Measurements from ENCODE around the gene FAM13A. TPM values are rescaled to one million over a fixed set of nuclear protein-coding genes. Genes with fewer than 3 reads are reported as not detected.
A peak's percentile ranks its signal among the peaks of the same experiment; 100 is the strongest.

FAM13A gene
- total and polyA plus RNA-seq, 12 donors = 10.1 to 61.6 (median 29.1) TPM

DNA sequence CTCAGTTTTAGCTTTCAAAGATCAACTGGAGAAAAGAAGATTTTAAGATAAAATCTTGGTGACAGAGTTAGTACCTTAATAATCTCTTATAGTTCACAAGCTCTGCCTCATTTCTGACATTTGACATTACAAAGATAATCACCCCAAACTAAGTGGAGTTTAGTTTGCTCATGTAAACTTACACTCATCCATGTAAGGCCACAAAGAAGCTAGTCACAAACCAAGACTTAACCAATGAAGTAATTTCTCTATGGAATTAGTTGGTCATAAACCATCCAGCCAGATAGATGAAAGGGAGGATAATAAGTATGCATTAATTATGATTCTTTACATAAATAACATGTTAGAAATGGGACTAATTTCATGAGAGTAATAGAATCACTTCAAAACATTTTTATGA lies 159.2 kb downstream of the FAM13A start:
- Histone ChIP-seq H3K27ac (no peak overlapping the region), H3K36me3 (replicated peaks in 1 of 2) (no peaks in the 10 kb centered on the region), H3K27me3 (no peaks in the 10 kb centered on the region), H3K4me3 (no peak overlapping the region), H3K9me3 (replicated peaks in 1 of 3) (no peaks in the 10 kb centered on the region), H3K4me1 (replicated peaks in 1 of 2) (no peaks in the 10 kb centered on the region)
- intact Hi-C loops (cut with DNase I) = no loop called here
- no peak for DNase-seq
- TF ChIP-seq POLR2A (IDR thresholded peaks at IDR 0.05) = no peak
- TF ChIP-seq, protein P1, sequence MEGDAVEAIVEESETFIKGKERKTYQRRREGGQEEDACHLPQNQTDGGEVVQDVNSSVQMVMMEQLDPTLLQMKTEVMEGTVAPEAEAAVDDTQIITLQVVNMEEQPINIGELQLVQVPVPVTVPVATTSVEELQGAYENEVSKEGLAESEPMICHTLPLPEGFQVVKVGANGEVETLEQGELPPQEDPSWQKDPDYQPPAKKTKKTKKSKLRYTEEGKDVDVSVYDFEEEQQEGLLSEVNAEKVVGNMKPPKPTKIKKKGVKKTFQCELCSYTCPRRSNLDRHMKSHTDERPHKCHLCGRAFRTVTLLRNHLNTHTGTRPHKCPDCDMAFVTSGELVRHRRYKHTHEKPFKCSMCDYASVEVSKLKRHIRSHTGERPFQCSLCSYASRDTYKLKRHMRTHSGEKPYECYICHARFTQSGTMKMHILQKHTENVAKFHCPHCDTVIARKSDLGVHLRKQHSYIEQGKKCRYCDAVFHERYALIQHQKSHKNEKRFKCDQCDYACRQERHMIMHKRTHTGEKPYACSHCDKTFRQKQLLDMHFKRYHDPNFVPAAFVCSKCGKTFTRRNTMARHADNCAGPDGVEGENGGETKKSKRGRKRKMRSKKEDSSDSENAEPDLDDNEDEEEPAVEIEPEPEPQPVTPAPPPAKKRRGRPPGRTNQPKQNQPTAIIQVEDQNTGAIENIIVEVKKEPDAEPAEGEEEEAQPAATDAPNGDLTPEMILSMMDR (IDR thresholded peaks at IDR 0.05) = no peak

GRCh38 chr4:88897180-88897579 lies 159.8 kb downstream of the FAM13A start:
- DNase-seq = peak in 5 of 7 donors; percentile 19 to 33 (median 26)
- Histone ChIP-seq H3K27me3 (no peaks in the 10 kb centered on the region), H3K9me3 (replicated peaks in 1 of 3) (no peaks in the 10 kb centered on the region), H3K4me1 (replicated peaks in 1 of 2) (no peaks in the 10 kb centered on the region), H3K36me3 (replicated peaks in 1 of 2) (no peaks in the 10 kb centered on the region), H3K4me3 (no peak overlapping the region), H3K27ac (no peak overlapping the region)
- 58 to 71% (median 62%) methylated on average over 2 of the region's 2 CpGs for WGBS, 4 donors
- TF ChIP-seq, protein P1 (IDR thresholded peaks at IDR 0.05) = no peak
- TF ChIP-seq POLR2A (IDR thresholded peaks at IDR 0.05) = no peak
- intact Hi-C loops (cut with DNase I) = no loop called here

DNA sequence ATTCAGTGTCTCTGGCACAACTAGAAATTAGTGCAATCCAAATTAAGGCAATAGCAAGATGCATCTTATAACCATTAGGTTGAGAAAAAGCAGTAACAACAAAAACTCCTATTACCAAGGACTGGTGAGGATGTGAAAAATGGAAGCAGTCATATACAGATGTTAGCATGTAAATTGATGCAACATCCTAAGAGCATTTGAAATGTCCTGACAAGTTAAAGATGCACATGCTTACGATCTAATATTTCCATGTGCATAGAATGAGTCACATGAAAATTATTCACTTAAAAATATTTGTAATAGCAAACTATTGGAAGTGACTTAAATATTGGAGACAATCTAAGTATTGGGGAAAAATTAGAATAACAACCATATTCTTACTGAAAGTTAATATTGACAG lies 163.0 kb downstream of the FAM13A start:
- Histone ChIP-seq H3K9me3 (replicated peaks in 1 of 3) (no peaks in the 10 kb centered on the region), H3K4me1 (replicated peaks in 1 of 2) (no peaks in the 10 kb centered on the region), H3K4me3 (no peak overlapping the region), H3K27ac (no peak overlapping the region), H3K27me3 (no peaks in the 10 kb centered on the region), H3K36me3 (replicated peaks in 1 of 2) (no peaks in the 10 kb centered on the region)
- no peak for TF ChIP-seq POLR2A (IDR thresholded peaks at IDR 0.05)
- TF ChIP-seq, protein P1 (IDR thresholded peaks at IDR 0.05) = no peak
- WGBS, 4 donors = 88 to 96% (median 94%) methylated on average over 1 of the region's 1 CpG
- DNase-seq = no peak
- intact Hi-C loops (cut with DNase I) = no loop called here

GRCh38 chr4:88892646-88893045 lies 164.3 kb downstream of the FAM13A start:
- Histone ChIP-seq H3K9me3 (replicated peaks in 1 of 3) (no peaks in the 10 kb centered on the region), H3K4me1 (replicated peaks in 1 of 2) (no peaks in the 10 kb centered on the region), H3K36me3 (replicated peaks in 1 of 2) (no peaks in the 10 kb centered on the region), H3K27me3 (no peaks in the 10 kb centered on the region), H3K4me3 (no peak overlapping the region), H3K27ac (no peak overlapping the region)
- no peak for TF ChIP-seq POLR2A (IDR thresholded peaks at IDR 0.05)
- TF ChIP-seq, protein P1 (IDR thresholded peaks at IDR 0.05) = no peak
- no peak for DNase-seq
- 94 to 100% (median 97%) methylated on average over 1 of the region's 1 CpG for WGBS, 4 donors
- intact Hi-C loops (cut with DNase I) = no loop called here
